ELR (cell line): ENCODE data around the gene HECW1.
"Not testable (repeated sequence)": the region's sequence is repeated elsewhere in the genome, so short reads cannot be mapped to it uniquely, and the experiment has no call there.

ENCODE experiments used
- DNase-seq: peaks from one replicate; pipeline ENCODE4 v3.0.0-alpha.2; 2015; ENCODE audit warnings: low read depth

Gene HECW1

GRCh38 chr7:43309706-43310022 lies 197.2 kb downstream of the HECW1 start:
- DNase-seq: no peak

- no peak for DNase-seq
Measured at GRCh38 chr7:43311052-43311451, 198.6 kb downstream of the HECW1 start.

- no peak for DNase-seq
Measured at GRCh38 chr7:43311694-43312093, 199.2 kb downstream of the HECW1 start.

- DNase-seq: no peak
Measured at GRCh38 chr7:43313628-43314378, 201.4 kb downstream of the HECW1 start.

- no peak for DNase-seq
Measured at GRCh38 chr7:43314379-43315158, 202.1 kb downstream of the HECW1 start.

- DNase-seq: no peak
Measured at GRCh38 chr7:43317075-43317474, 204.6 kb downstream of the HECW1 start.

- DNase-seq: no peak
Measured at GRCh38 chr7:43318188-43318770, 205.8 kb downstream of the HECW1 start.

GRCh38 chr7:43325595-43325994 lies 213.1 kb downstream of the HECW1 start:
- no peak for DNase-seq

- no peak for DNase-seq
Measured at GRCh38 chr7:43328336-43328735, 215.9 kb downstream of the HECW1 start.

GRCh38 chr7:43328785-43329380 lies 216.4 kb downstream of the HECW1 start:
- no peak for DNase-seq

- no peak for DNase-seq
Measured at GRCh38 chr7:43332193-43332796, 219.8 kb downstream of the HECW1 start.

GRCh38 chr7:43337191-43337590 lies 224.7 kb downstream of the HECW1 start:
- DNase-seq: no peak

- DNase-seq: no peak
Measured at GRCh38 chr7:43337811-43338210, 225.4 kb downstream of the HECW1 start.

GRCh38 chr7:43341132-43341531 lies 228.7 kb downstream of the HECW1 start:
- no peak for DNase-seq

- not testable (repeated sequence) for DNase-seq
Measured at GRCh38 chr7:43343417-43343816, 231.0 kb downstream of the HECW1 start.

- DNase-seq: not testable (repeated sequence)
Measured at GRCh38 chr7:43345696-43346095, 233.2 kb downstream of the HECW1 start.

- no peak for DNase-seq
Measured at GRCh38 chr7:43351683-43352082, 239.2 kb downstream of the HECW1 start.

GRCh38 chr7:43353902-43354301 lies 241.5 kb downstream of the HECW1 start:
- DNase-seq: peak; percentile 28

- peak; percentile 20 for DNase-seq
Measured at GRCh38 chr7:43362652-43363034, 250.2 kb downstream of the HECW1 start.

GRCh38 chr7:43363035-43363791 lies 250.8 kb downstream of the HECW1 start:
- peak; percentile 40 for DNase-seq

- no peak for DNase-seq
Measured at GRCh38 chr7:43364391-43364790, 251.9 kb downstream of the HECW1 start.
